ENCODE results near the gene MAMLD1.

DNA sequence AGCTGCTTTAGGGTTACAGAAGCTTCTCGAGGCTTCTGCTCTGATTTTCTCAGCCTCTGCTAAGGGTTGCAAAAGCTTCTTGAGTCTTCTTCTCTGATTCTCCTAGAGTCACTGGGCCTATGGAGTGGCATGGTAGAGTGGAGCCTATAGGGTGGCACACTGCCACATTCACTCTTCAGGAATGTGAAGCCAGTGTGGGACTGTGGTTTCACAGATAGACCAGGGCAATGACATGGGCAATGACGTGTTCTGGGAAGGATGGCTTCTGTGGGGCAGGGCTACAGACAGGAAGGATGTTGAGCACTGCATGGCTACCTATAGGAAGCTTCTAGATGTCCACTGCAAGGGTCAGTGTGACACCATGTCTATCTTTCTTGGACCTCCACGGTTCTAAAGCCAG, 11.0 kb upstream of the MAMLD1 start:
- no peak for TF ChIP-seq GATA2 (IDR thresholded peaks at IDR 0.05; ENCODE audit: low read depth, low read length)
- TF ChIP-seq GATA3 (IDR thresholded peaks at IDR 0.05; ENCODE audit: low read depth, low read length) = no peak
